ENCODE data around the gene TOMM40.

DNA sequence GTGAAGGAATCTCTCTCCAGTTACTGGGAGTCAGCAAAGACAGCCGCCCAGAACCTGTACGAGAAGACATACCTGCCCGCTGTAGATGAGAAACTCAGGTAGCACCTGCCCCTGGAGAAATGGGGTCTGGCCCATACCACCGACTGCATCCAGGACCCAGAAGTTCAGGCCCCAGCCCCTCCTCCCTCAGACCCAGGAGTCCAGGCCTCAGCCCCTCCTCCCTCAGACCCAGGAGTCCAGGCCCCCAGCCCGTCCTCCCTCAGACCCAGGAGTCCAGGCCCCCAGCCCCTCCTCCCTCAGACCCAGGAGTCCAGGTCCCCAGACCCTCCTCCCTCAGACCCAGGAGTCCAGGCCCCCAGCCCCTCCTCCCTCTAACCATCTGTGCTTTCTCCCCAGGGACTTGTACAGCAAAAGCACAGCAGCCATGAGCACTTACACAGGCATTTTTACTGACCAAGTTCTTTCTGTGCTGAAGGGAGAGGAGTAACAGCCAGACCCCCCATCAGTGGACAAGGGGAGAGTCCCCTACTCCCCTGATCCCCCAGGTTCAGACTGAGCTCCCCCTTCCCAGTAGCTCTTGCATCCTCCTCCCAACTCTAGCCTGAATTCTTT is 57.8 kb downstream of the TOMM40 start:
- TF ChIP-seq SMAD2 (IDR thresholded peaks at IDR 0.05; ENCODE audit: low read depth, low read length) (no peak), POLR3A (IDR thresholded peaks at IDR 0.05; ENCODE audit: borderline replicate concordance, extremely low read depth, insufficient read depth, insufficient read length) (no peak), TAF1 (IDR thresholded peaks at IDR 0.05; ENCODE audit: control insufficient read depth, extremely low read depth, insufficient read depth, low read length, severe bottlenecking) (no peak), PRPF4 (IDR thresholded peaks at IDR 0.05; ENCODE audit: insufficient read depth, low read depth, low read length, poor library complexity, severe bottlenecking) (no peak), CBX5 (IDR thresholded peaks at IDR 0.05; ENCODE audit: borderline replicate concordance, low read depth) (no peak)
- TF ChIP-seq, protein P1, sequence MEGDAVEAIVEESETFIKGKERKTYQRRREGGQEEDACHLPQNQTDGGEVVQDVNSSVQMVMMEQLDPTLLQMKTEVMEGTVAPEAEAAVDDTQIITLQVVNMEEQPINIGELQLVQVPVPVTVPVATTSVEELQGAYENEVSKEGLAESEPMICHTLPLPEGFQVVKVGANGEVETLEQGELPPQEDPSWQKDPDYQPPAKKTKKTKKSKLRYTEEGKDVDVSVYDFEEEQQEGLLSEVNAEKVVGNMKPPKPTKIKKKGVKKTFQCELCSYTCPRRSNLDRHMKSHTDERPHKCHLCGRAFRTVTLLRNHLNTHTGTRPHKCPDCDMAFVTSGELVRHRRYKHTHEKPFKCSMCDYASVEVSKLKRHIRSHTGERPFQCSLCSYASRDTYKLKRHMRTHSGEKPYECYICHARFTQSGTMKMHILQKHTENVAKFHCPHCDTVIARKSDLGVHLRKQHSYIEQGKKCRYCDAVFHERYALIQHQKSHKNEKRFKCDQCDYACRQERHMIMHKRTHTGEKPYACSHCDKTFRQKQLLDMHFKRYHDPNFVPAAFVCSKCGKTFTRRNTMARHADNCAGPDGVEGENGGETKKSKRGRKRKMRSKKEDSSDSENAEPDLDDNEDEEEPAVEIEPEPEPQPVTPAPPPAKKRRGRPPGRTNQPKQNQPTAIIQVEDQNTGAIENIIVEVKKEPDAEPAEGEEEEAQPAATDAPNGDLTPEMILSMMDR (IDR thresholded peaks at IDR 0.05 in 2 of 3, conservative IDR thresholded peaks at IDR 0.05 in 1 of 3; ENCODE audit: insufficient read depth in 2 of 3, low read depth in 1 of 3, low read length in 3 of 3) = no peak
- TF ChIP-seq, protein P2, sequence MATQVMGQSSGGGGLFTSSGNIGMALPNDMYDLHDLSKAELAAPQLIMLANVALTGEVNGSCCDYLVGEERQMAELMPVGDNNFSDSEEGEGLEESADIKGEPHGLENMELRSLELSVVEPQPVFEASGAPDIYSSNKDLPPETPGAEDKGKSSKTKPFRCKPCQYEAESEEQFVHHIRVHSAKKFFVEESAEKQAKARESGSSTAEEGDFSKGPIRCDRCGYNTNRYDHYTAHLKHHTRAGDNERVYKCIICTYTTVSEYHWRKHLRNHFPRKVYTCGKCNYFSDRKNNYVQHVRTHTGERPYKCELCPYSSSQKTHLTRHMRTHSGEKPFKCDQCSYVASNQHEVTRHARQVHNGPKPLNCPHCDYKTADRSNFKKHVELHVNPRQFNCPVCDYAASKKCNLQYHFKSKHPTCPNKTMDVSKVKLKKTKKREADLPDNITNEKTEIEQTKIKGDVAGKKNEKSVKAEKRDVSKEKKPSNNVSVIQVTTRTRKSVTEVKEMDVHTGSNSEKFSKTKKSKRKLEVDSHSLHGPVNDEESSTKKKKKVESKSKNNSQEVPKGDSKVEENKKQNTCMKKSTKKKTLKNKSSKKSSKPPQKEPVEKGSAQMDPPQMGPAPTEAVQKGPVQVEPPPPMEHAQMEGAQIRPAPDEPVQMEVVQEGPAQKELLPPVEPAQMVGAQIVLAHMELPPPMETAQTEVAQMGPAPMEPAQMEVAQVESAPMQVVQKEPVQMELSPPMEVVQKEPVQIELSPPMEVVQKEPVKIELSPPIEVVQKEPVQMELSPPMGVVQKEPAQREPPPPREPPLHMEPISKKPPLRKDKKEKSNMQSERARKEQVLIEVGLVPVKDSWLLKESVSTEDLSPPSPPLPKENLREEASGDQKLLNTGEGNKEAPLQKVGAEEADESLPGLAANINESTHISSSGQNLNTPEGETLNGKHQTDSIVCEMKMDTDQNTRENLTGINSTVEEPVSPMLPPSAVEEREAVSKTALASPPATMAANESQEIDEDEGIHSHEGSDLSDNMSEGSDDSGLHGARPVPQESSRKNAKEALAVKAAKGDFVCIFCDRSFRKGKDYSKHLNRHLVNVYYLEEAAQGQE (IDR thresholded peaks at IDR 0.05; ENCODE audit: borderline replicate concordance) = no peak
- TF ChIP-seq, protein P2 (CRISPR knock-in tag; IDR thresholded peaks at IDR 0.05; ENCODE audit: low read depth) = no peak

Data from K562 (cell line).